GM18517 (cell line): ENCODE measurements around the gene SLC5A12.

Experiments used
- ATAC-seq: cut with Tn5 transposase; IDR thresholded peaks from one replicate; pipeline ENCODE4 v1.9.1; 2021; ENCODE audit warnings: mild to moderate bottlenecking, moderate library complexity; ENCODE audit not compliant: unreplicated experiment

SLC5A12 gene, protein sequence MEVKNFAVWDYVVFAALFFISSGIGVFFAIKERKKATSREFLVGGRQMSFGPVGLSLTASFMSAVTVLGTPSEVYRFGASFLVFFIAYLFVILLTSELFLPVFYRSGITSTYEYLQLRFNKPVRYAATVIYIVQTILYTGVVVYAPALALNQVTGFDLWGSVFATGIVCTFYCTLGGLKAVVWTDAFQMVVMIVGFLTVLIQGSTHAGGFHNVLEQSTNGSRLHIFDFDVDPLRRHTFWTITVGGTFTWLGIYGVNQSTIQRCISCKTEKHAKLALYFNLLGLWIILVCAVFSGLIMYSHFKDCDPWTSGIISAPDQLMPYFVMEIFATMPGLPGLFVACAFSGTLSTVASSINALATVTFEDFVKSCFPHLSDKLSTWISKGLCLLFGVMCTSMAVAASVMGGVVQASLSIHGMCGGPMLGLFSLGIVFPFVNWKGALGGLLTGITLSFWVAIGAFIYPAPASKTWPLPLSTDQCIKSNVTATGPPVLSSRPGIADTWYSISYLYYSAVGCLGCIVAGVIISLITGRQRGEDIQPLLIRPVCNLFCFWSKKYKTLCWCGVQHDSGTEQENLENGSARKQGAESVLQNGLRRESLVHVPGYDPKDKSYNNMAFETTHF

GRCh38 chr11:26721948-26722475 is at the start of gene SLC5A12:
Gene SLC5A12, minus strand, starts transcription at chr11:26722060. Its CDS starts 346 bp downstream, at chr11:26721714.
- no peak for ATAC-seq

GRCh38 chr11:26769027-26769426 is 47.2 kb upstream of the SLC5A12 start:
- ATAC-seq = no peak

- no peak for ATAC-seq
Measured at GRCh38 chr11:26767060-26767459, 45.2 kb upstream of the SLC5A12 start.

GRCh38 chr11:26765323-26765722 is 43.5 kb upstream of the SLC5A12 start:
- ATAC-seq = no peak

DNA sequence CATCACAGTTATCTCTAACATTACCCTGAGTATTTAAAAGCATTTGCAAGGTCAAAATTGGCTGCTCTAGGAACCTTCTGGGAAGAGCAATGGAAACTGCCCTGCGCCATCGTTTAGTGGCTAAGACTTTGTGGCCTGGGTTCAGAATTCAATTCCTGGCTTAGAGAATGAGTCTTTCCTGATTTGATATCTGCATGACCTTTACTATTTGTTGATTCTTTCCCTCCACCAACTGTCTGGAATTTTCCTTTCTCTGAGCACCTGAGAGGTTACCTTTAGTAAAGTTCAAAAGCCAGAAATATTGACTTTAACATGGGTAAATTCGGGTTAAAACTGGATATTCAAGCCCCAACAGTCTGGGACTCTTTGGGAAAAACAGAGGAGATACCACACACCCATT is 43.0 kb upstream of the SLC5A12 start:
- ATAC-seq = no peak

DNA sequence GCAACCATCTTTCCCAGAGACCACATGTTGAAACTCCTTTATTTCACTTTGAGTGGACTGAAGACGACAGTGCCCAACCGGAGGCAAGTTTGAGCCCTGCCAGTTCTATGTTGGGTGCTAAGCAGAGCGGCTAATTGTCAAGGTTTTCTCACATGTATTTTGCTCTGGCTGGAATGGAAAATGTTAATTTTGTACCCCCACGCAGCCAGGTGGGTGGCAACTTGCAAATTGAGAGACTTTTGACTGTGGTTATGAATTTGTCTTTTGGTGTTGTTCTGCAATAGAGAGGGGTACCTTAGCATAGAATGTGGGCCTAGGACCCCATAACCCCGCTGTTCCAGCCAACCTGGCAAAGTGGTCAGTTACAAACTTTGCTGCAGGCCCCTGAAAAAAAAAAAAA is 42.5 kb upstream of the SLC5A12 start:
- ATAC-seq = no peak

GRCh38 chr11:26762089-26762488 is 40.2 kb upstream of the SLC5A12 start:
- no peak for ATAC-seq

GRCh38 chr11:26761361-26761809 is 39.5 kb upstream of the SLC5A12 start:
- ATAC-seq = no peak

DNA sequence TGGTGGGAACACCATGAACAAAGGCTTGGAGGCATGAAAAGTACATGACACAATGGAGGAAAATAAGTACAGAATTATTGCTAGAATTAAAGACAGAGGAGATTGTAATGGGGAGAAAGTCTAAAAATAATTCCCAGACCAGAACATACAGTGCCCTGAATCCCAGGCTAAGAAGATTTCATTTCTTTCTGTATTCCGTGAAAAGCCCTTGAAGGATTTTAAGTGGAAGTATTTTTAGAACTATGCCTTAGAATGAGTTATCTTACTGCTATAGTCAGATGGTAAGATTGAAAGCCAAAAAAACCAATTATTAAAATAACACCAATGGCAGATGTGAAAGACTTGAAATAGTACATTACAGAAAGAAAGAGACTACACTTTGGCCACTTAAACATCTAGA is 36.1 kb upstream of the SLC5A12 start:
- no peak for ATAC-seq

DNA sequence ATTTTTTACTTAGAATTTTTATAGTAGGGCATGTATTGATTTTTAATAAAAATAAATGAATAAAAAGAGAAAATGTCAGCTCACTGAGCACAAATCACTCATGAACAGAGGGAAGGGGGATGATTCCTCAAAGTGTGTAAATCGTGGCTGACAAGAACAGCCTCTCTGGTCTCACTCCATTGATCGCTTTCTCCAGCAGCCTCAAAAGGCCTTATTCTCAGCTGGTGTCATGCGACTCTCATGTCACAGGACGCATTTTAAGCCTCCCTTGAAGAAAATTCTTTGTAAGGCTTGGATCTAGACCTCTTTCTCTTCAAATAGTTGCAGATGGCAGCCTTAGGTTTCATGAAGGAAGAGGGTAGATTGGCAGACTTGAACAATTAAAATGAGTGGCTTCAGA is 33.9 kb upstream of the SLC5A12 start:
- no peak for ATAC-seq

GRCh38 chr11:26753723-26754504 is 32.1 kb upstream of the SLC5A12 start:
- ATAC-seq = no peak

DNA sequence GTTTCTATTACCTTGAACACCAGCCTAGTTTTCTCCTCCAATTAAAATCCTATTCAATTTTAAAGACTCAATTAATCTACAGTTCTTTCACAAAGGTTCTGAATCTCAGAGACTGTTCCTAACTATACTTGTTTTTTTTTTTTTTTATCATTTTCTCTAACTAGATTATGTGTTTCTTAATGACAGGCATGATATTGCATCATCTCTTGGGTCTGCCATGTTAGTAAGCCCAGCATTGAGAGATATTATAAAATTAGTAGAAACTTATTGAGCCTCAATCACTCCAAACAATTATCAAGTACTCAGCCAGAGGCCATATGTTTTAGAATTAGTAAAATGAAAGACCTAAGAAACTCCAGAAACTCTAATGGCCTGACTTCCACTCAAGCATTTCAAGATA is 28.1 kb upstream of the SLC5A12 start:
- no peak for ATAC-seq

DNA sequence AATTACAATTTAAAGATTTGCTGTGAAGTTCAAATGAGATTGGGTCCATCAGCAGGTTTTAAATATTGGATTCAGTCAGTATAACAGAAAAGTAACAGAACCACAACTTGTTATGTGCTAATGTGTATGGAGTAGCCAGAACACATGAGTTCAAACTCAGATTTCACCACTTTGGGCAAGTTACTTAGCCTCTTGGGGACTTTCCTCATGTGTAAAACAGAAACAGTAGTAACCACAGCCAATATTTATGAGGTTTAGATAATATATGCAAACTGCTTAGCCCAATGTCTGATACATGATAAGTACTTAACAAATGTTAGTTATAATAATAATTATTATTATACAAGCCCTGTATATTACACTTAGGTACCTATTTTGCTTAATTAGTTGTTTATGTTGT is 21.8 kb upstream of the SLC5A12 start:
- ATAC-seq = peak; percentile 90

GRCh38 chr11:26742966-26743365 is 21.1 kb upstream of the SLC5A12 start:
- no peak for ATAC-seq

DNA sequence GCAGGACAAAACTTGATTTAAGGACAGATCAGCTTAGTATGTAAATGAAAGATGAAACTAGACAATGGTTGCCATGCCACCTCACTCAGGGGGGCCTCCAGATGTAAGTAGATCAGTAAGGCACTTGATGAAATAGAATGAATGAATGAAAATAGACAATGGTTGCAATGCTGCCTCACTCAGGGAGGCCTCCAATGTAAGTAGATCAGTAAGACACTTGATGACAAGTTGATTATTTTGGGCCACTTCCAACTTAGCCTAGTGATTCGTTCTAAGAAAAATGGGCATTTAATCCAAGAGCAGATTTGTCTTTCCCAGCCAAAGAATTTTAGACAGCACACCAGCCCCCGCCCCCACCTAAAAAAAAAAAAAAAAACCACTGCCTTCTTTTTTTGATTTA is 19.2 kb upstream of the SLC5A12 start:
- ATAC-seq = no peak

DNA sequence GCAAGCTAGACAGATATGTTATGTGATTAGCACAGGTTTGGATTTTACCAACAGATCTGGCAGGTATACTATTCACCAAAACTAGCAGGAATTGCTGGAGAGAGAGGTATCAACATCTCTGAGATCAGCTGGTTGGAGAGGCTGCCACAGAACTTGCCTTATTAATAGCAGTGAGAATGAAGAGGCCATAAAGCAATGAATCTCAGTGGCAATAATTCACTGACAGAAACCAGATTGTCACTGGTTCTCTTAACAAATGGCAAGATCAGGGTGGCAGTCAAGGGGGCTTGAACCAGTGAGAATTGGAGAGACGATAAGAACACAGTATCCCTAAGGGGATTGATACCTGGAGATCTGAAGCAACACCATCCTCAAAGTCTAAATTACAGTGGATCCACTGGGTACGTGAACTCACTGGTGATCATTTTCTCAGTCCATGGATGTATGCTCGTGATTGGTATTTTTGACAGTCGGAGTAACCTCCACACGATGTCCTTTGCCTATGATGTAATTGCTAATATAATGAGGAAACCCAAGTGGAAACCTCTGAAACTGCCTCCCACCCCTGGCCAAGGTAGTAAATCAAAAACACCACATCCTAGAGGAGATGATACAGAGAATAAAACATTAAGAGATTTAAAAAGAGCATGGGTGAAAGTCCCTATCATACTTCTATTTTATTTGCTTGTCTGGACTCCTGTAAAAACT is 17.7 kb upstream of the SLC5A12 start:
- ATAC-seq = no peak

DNA sequence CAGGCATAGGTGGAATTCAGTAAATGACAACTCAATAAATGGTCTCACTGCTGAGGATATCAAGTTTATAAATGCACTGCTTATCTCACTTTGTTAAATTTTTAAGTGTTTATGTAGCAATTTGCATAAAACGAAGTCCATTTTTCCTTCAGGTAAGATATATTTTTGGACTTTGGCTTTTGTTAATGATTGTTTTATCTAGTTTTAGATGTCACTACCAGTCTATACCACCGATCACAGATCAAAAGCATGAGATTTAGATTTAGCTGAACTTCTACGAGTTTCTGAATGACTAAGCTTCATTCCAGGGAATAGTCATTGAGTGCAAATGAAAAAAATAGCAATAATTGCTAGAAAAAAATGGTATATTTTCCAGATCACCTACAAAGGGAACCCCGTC is 12.8 kb upstream of the SLC5A12 start:
- ATAC-seq = no peak

DNA sequence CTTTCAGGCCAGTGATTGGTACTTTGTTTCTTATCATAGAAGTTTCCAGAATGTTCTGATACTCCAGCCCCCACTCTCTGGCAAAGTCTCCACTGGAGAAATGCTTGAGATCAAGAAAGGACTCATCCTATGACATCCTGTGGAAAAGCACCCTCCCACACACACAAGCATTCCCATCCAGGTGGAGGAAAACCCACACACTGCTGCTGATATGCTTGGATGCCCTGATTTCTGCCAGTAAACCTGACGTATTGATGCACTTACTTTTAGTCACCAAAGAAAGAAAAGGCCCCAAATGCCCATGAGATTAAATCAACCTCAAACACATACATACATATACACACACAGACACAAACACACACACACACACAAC is 9.2 kb upstream of the SLC5A12 start:
- ATAC-seq = no peak

- no peak for ATAC-seq
Measured at GRCh38 chr11:26730414-26731083, 8.7 kb upstream of the SLC5A12 start.

DNA sequence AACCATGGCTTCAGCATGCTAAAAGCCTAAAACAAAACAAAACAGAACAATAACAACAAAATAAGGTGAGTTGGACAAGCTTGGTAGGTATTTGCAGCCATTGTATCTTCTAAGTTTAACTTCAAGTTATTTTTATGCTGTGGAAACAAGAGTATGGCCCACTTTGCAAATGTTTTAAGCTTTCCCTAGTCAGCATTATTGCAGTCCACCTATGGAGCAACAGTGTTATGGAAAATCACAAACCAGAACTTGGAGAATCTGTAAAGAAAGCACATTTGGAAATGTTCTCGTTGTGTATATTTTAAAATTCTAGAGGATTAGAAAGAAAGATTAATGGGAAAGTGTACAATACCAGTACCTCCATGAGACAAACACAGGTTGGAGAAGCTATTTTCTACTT is 7.4 kb upstream of the SLC5A12 start:
- no peak for ATAC-seq
